Inferior parietal cortex (tissue), 1 donor: ENCODE measurements around the gene EPHA10.
"Not testable (repeated sequence)": the region's sequence is repeated elsewhere in the genome, so short reads cannot be mapped to it uniquely, and the experiment has no call there.

Source experiments
- DNase-seq: peaks from one replicate; pipeline ENCODE4 v3.0.0-alpha.2; 2016; ENCODE audit errors: extremely low spot score

The EPHA10 gene

GRCh38 chr1:37771440-37771839, 6.5 kb upstream of the EPHA10 start:
- not testable (repeated sequence) for DNase-seq

- DNase-seq, result no peak
Observed at GRCh38 chr1:37767488-37767887, 2.6 kb upstream of the EPHA10 start.

GRCh38 chr1:37765916-37766664, 1.2 kb upstream of the EPHA10 start:
- no peak for DNase-seq

GRCh38 chr1:37764414-37764825, 500 bp downstream of the EPHA10 start:
- DNase-seq, result no peak

- no peak for DNase-seq
Observed at GRCh38 chr1:37763791-37764413, 1.0 kb downstream of the EPHA10 start.

GRCh38 chr1:37762516-37762915, 2.4 kb downstream of the EPHA10 start:
- DNase-seq, result no peak

GRCh38 chr1:37761416-37762095, 3.4 kb downstream of the EPHA10 start:
- no peak for DNase-seq

- DNase-seq, result no peak
Observed at GRCh38 chr1:37759451-37759850, 5.5 kb downstream of the EPHA10 start.

- DNase-seq, result no peak
Observed at GRCh38 chr1:37755951-37756560, 8.9 kb downstream of the EPHA10 start.

- DNase-seq, result no peak
Observed at GRCh38 chr1:37755290-37755689, 9.6 kb downstream of the EPHA10 start.

GRCh38 chr1:37753473-37754321, 11.2 kb downstream of the EPHA10 start:
- DNase-seq, result no peak

GRCh38 chr1:37752583-37753471, 12.1 kb downstream of the EPHA10 start:
- no peak for DNase-seq

GRCh38 chr1:37752213-37752582, 12.7 kb downstream of the EPHA10 start:
- DNase-seq, result no peak

GRCh38 chr1:37748565-37748964, 16.4 kb downstream of the EPHA10 start:
- DNase-seq, result no peak

- DNase-seq, result no peak
Observed at GRCh38 chr1:37746806-37747205, 18.1 kb downstream of the EPHA10 start.

- DNase-seq, result no peak
Observed at GRCh38 chr1:37741662-37742061, 23.3 kb downstream of the EPHA10 start.

GRCh38 chr1:37741130-37741529, 23.8 kb downstream of the EPHA10 start:
- DNase-seq, result no peak

GRCh38 chr1:37739222-37739621, 25.7 kb downstream of the EPHA10 start:
- no peak for DNase-seq

- not testable (repeated sequence) for DNase-seq
Observed at GRCh38 chr1:37738619-37739018, 26.3 kb downstream of the EPHA10 start.

- not testable (repeated sequence) for DNase-seq
Observed at GRCh38 chr1:37737975-37738374, 26.9 kb downstream of the EPHA10 start.
